ENCODE data around the gene HPCAL1. TPM values are rescaled to one million over a fixed set of nuclear protein-coding genes. Genes with fewer than 3 reads are reported as not detected.

HPCAL1 gene
- total and polyA plus RNA-seq, 2 of the 4 experiments (the other 2 are of a cell fraction): 8.2 to 33.7 TPM

- POLR2A ChIA-PET (ENCODE audit: unreplicated experiment): no interaction called here
- H3K4me2 ChIP-seq (ENCODE audit: low read depth, low read length): no peak overlapping the region
These were observed 146.8 kb downstream of the HPCAL1 start for GRCh38 chr2:10449486-10449831.

More at GRCh38 chr2:10449486-10449831, 146.8 kb downstream of the HPCAL1 start:
- Histone ChIP-seq H3K9ac (ENCODE audit: low read depth, low read length) (no peak overlapping the region), H3K9me3 (ENCODE audit: control insufficient read depth, insufficient read depth, low read length) (no peaks in the 10 kb centered on the region), H3K36me3 (ENCODE audit: control insufficient read depth, insufficient read depth, low read length) (peaks cover 3% of the 10 kb centered on the region), H3K27me3 (ENCODE audit: control insufficient read depth, insufficient read depth, low read length) (no peaks in the 10 kb centered on the region), H2AFZ (replicated peaks; ENCODE audit: low read length, poor library complexity) (no peak overlapping the region), H4K5ac (ENCODE audit: low read depth, low read length) (no peak overlapping the region), H2BK5ac (ENCODE audit: low read depth, low read length, poor library complexity, severe bottlenecking) (no peak overlapping the region), H2BK20ac (ENCODE audit: low read depth, low read length) (no peak overlapping the region), H3K27ac (ENCODE audit: insufficient read depth, low read length) (no peak overlapping the region), H2BK120ac (ENCODE audit: low read depth, low read length) (no peak overlapping the region), H3K4me1 (ENCODE audit: control insufficient read depth, insufficient read depth, low read length) (peaks cover 10% of the 10 kb centered on the region), H3K56ac (ENCODE audit: extremely low read depth, insufficient read depth, low read length) (no peak overlapping the region), H3K4me3 (ENCODE audit: insufficient read depth, low read depth, low read length) (no peak overlapping the region), H4K20me1 (ENCODE audit: insufficient read depth, low read length) (peaks cover 16% of the 10 kb centered on the region), H2BK15ac (ENCODE audit: low read depth, low read length) (no peak overlapping the region; the same call in 2 of the 3 replicates), H4K8ac (ENCODE audit: low read depth in 2 of 2, low read length in 2 of 2) (peak overlapping the region; percentile 95 to 97; a peak in 3 of 4 replicates), H3K14ac (replicated peaks; ENCODE audit: low read depth, low read length) (no peak overlapping the region), H3K79me1 (ENCODE audit: low read depth in 1 of 2, low read length in 2 of 2) (peaks cover 5 to 35% of the 10 kb centered on the region in 2 experiments; a peak in 3 of 4 replicates), H2AK5ac (ENCODE audit: low read depth, low read length) (peak overlapping the region; percentile 59), H3K9me1 (ENCODE audit: insufficient read depth, low read length) (peaks cover 9% of the 10 kb centered on the region), H3K23ac (ENCODE audit: low read depth, low read length) (no peak overlapping the region), H4K91ac (ENCODE audit: insufficient read depth, low read depth, low read length) (no peak overlapping the region), H2AK9ac (replicated peaks; ENCODE audit: low read depth, low read length, poor library complexity) (no peak overlapping the region), H3K18ac (ENCODE audit: low read depth, low read length) (no peak overlapping the region), H3K4ac (ENCODE audit: low read depth, low read length) (peak overlapping the region; percentile 81; the same call in 1 of the 2 replicates)
- no peak for DNase-seq
- CTCF ChIA-PET: interaction anchor here (0.6 to 1.0 kb wide), 2 partner anchors 14 to 22 kb away, joined by 3 to 4 read pairs; no protein-coding TSS in a partner anchor
- no TSS peak for BruUV-seq (replicated peaks)
- intact Hi-C loops (cut with micrococcal nuclease) (no loop called here), in situ Hi-C loops (cut with MboI; ENCODE audit: low sequenced_read_pairs) (no loop called here), dilution Hi-C loops (cut with HindIII; ENCODE audit: low sequenced_read_pairs, unreplicated experiment) (no loop called here)
- no CpG with 5 or more reads among the region's 5 CpGs for WGBS, 2 experiments (ENCODE audit: extremely low coverage in 2 of 2, insufficient read length in 1 of 2)
- no peak for ATAC-seq (ENCODE audit: low read depth)
- TF ChIP-seq RAD21 (IDR thresholded peaks at IDR 0.05; ENCODE audit: low read length) (no peak), FOS (IDR thresholded peaks at IDR 0.05; ENCODE audit: low read depth, low read length) (no peak), SMC3 (IDR thresholded peaks at IDR 0.05; ENCODE audit: low read depth, low read length) (no peak), MAZ (IDR thresholded peaks at IDR 0.05; ENCODE audit: borderline replicate concordance, low read depth, low read length) (no peak), RCOR1 (IDR thresholded peaks at IDR 0.05; ENCODE audit: insufficient replicate concordance, low read length) (no peak), RFX5 (IDR thresholded peaks at IDR 0.05; ENCODE audit: low read depth, low read length) (no peak), BHLHE40 (IDR thresholded peaks at IDR 0.05; ENCODE audit: low read depth, low read length) (no peak), USF2 (IDR thresholded peaks at IDR 0.05; ENCODE audit: low read depth, low read length) (no peak), CTCF (conservative IDR thresholded peaks at IDR 0.05; ENCODE audit: low read depth, low read length) (no peak), CEBPB (IDR thresholded peaks at IDR 0.05; ENCODE audit: low read depth, low read length) (no peak), POLR2A (IDR thresholded peaks at IDR 0.05; ENCODE audit: low read depth, low read length) (no peak; the same call in 1 of the 2 replicates), MAFK (IDR thresholded peaks at IDR 0.05; ENCODE audit: low read depth, low read length) (no peak), CHD1 (IDR thresholded peaks at IDR 0.05; ENCODE audit: low read depth, low read length) (no peak), NFE2L2 (IDR thresholded peaks at IDR 0.05; ENCODE audit: low read depth, low read length) (no peak), MXI1 (IDR thresholded peaks at IDR 0.05; ENCODE audit: borderline replicate concordance, low read depth, low read length) (no peak), ELK1 (IDR thresholded peaks at IDR 0.05; ENCODE audit: borderline replicate concordance, low read depth, low read length) (no peak)
